ENCODE data around the gene NFKBIZ. TPM values are rescaled to one million over a fixed set of nuclear protein-coding genes. Genes with fewer than 3 reads are reported as not detected.

The NFKBIZ gene
- total and polyA plus RNA-seq, 9 of the 15 experiments (the other 6 are each of a cell fraction or from before 2014, with no cell fraction given), result 1.2 to 13.7 (median 5.7) TPM

DNA sequence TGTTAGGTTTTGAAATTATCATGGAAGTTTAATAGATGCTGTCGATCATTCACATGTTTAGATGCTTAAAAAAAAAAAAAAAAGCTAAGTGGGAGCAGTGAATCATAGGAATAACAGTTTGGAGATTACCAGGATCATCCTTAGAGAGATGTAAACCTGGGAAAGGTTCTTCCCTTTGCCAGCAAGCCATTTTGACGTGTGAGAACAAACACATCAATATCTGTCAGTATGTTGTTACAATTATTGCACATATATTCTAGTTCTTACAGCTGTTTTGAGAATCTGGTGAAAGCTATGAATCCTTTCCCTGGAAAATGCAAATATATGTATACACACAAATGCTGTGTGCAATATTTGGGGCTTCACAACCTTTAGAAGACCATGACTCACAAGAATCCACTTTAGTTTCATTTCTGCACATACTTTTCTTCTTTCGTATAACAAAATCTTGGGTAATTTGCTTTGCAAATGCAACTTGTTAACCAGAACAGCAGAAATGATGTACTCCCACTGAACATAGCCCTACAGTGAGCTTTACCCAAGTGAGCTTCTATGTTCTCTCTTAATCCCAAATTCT, 12.0 kb downstream of the NFKBIZ start:
- no peak overlapping the region for H3K4me3 ChIP-seq
- in situ Hi-C loops (cut with MboI), result no loop called here
- H3K9ac ChIP-seq (ENCODE audit: insufficient read depth in 1 of 2, low read depth in 2 of 2, low read length in 2 of 2), result no peak overlapping the region
- no peaks in the 10 kb centered on the region for H4K20me1 ChIP-seq (replicated peaks; ENCODE audit: control insufficient read depth, insufficient read depth, low read length)
- H3K9me3 ChIP-seq (replicated peaks; ENCODE audit: control insufficient read depth, insufficient read depth, low read depth, low read length), result no peaks in the 10 kb centered on the region
- no peak overlapping the region for H3K4me2 ChIP-seq (ENCODE audit: insufficient read depth, low read length)
- intact Hi-C loops (cut with micrococcal nuclease), result no loop called here
- no peaks in the 10 kb centered on the region for H3K9me1 ChIP-seq (ENCODE audit: control insufficient read depth, insufficient read depth, low read length)
- TF ChIP-seq ARID2 (IDR thresholded peaks at IDR 0.05) (no peak), EP400 (IDR thresholded peaks at IDR 0.05) (no peak), ZNF146 (CRISPR knock-in tag; IDR thresholded peaks at IDR 0.05; ENCODE audit: unreplicated experiment) (no peak), SPI1 (IDR thresholded peaks at IDR 0.05; ENCODE audit: borderline replicate concordance, low read depth, low read length) (no peak)
- TF ChIP-seq, protein P1, sequence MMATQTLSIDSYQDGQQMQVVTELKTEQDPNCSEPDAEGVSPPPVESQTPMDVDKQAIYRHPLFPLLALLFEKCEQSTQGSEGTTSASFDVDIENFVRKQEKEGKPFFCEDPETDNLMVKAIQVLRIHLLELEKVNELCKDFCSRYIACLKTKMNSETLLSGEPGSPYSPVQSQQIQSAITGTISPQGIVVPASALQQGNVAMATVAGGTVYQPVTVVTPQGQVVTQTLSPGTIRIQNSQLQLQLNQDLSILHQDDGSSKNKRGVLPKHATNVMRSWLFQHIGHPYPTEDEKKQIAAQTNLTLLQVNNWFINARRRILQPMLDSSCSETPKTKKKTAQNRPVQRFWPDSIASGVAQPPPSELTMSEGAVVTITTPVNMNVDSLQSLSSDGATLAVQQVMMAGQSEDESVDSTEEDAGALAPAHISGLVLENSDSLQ (IDR thresholded peaks at IDR 0.05), result 0 out of 2 replicates have a peak, but pooled peaks have one; percentile 18
- TF ChIP-seq, protein P2, sequence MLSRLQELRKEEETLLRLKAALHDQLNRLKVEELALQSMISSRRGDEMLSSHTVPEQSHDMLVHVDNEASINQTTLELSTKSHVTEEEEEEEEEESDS (CRISPR knock-in tag; IDR thresholded peaks at IDR 0.05), result no peak
- FAIRE-seq, result no peak
- ChIA-PET POLR2A (interaction anchor here (1.0 to 2.1 kb wide), 2 partner anchors 10 to 12 kb away, joined by 8 read pairs; partner anchors contain the start of gene NFKBIZ), CTCF (ENCODE audit: low intra/inter-chr PET ratio) (no interaction called here)
- H3K4me1 ChIP-seq (replicated peaks in 1 of 2; ENCODE audit: control insufficient read depth in 2 of 2, insufficient read depth in 2 of 2, low read length in 2 of 2), result no peaks in the 10 kb centered on the region
- H3K27ac ChIP-seq (ENCODE audit: extremely low read depth, low read depth, low read length), result no peak overlapping the region
- ATAC-seq, result no peak; the same call in 2 of the 3 replicates
- H3K36me3 ChIP-seq (ENCODE audit: control insufficient read depth, insufficient read depth, low read length), result peaks cover 44% of the 10 kb centered on the region; the same call in 2 of the 3 replicates
- no TSS peak for BruUV-seq (replicated peaks)
- whole genome bisulfite sequencing (ENCODE audit: insufficient coverage, low coverage, missing lambda C conversion rate), result 78% methylated on average over 3 of the region's 3 CpGs
- no peaks in the 10 kb centered on the region for H3K27me3 ChIP-seq (ENCODE audit: control insufficient read depth in 2 of 2, insufficient read depth in 2 of 2, low read length in 2 of 2)
- no peaks in the 10 kb centered on the region for H3K79me2 ChIP-seq (ENCODE audit: control insufficient read depth, insufficient read depth, low read length)
- DNase-seq (ENCODE audit: extremely low read depth in 1 of 4, low spot score in 3 of 4), result no peak
- no peak overlapping the region for H2AFZ ChIP-seq (ENCODE audit: low read depth, low read length)
